Stimulated activated CD4-positive, alpha-beta T cell treated with anti-CD3 and anti-CD28 coated beads, Interleukin-4, amount 100 ng/mL, for 48 hours (primary cell): ENCODE results near the gene IP6K2.

Experiments
- DNase-seq, 2 donors: peaks; one replicate each; pipeline ENCODE4 v3.0.0-alpha.2; 2020; ENCODE audit warnings: low read depth in 2 of 2

The IP6K2 gene

GRCh38 chr3:48664929-48665328 lies 52.1 kb downstream of the IP6K2 start:
- DNase-seq, result no peak

GRCh38 chr3:48664313-48664644 lies 52.7 kb downstream of the IP6K2 start:
- no peak for DNase-seq

- DNase-seq, result peak; percentile 90 to 91
These were observed 53.3 kb downstream of the IP6K2 start for GRCh38 chr3:48663489-48664312.

GRCh38 chr3:48662753-48663488 lies 54.1 kb downstream of the IP6K2 start, which contains the start of gene CELSR3:
Gene CELSR3, minus strand, starts transcription at chr3:48662886. Its CDS starts 252 bp downstream, at chr3:48662634.
- peak; percentile 54 to 62 for DNase-seq

- no peak for DNase-seq
These were observed 54.8 kb downstream of the IP6K2 start for GRCh38 chr3:48662145-48662752.

- peak; percentile 47 to 73 for DNase-seq
These were observed 55.4 kb downstream of the IP6K2 start for GRCh38 chr3:48661501-48662144.

GRCh38 chr3:48660800-48661400 lies 56.1 kb downstream of the IP6K2 start:
- DNase-seq, result no peak

- DNase-seq, result peak; percentile 11
These were observed 60.2 kb downstream of the IP6K2 start for GRCh38 chr3:48656841-48657281.

GRCh38 chr3:48656061-48656840 lies 60.8 kb downstream of the IP6K2 start:
- DNase-seq, result peak; percentile 82 to 84

- DNase-seq, result peak; percentile 34 to 44
These were observed 61.4 kb downstream of the IP6K2 start for GRCh38 chr3:48655606-48656005.

GRCh38 chr3:48655063-48655462 lies 62.0 kb downstream of the IP6K2 start:
- no peak for DNase-seq

- no peak for DNase-seq
These were observed 63.9 kb downstream of the IP6K2 start for GRCh38 chr3:48652923-48653715.

- DNase-seq, result no peak
These were observed 65.2 kb downstream of the IP6K2 start for GRCh38 chr3:48651771-48652170.

GRCh38 chr3:48650723-48651122 lies 66.3 kb downstream of the IP6K2 start:
- DNase-seq, result no peak

- DNase-seq, result no peak
These were observed 68.7 kb downstream of the IP6K2 start for GRCh38 chr3:48648188-48648850.

- no peak for DNase-seq
These were observed 69.3 kb downstream of the IP6K2 start for GRCh38 chr3:48647714-48648113.

- DNase-seq, result no peak
These were observed 71.9 kb downstream of the IP6K2 start for GRCh38 chr3:48644898-48645760.

- DNase-seq, result no peak
These were observed 74.4 kb downstream of the IP6K2 start for GRCh38 chr3:48642605-48643004.
